Gastroesophageal sphincter (tissue), 4 donors: Measurements from ENCODE around the gene U2AF1L4. TPM values are rescaled to one million over a fixed set of nuclear protein-coding genes. Genes with fewer than 3 reads are reported as not detected.

ENCODE experiments used
- ATAC-seq: fragments of 150-250 bp; one replicate; pipeline ENCODE4 v1.9.1; 2016; ENCODE audit warnings: mild to moderate bottlenecking, moderate library complexity
- H3K27ac ChIP-seq, 4 donors: fragments of 200-600 bp; sonication (generic) in 3 of 4; 1 replicate in 3 of 4; 2 replicates in 1 of 4; pipeline ENCODE4 v1.5.1; 2016 to 2019
- H3K27me3 ChIP-seq: fragments of 200-600 bp; sonication (generic); one replicate; pipeline ENCODE4 v1.5.1; 2019
- H3K36me3 ChIP-seq, 2 donors: fragments of 200-600 bp; sonication (generic); one replicate each; pipeline ENCODE4 v1.5.1; 2019; ENCODE audit warnings: control low read depth in 1 of 2
- H3K4me1 ChIP-seq, 3 donors: fragments of 200-600 bp; sonication (generic); 1 replicate in 2 of 3; 2 replicates in 1 of 3; pipeline ENCODE4 v1.5.1; 2016 to 2019; ENCODE audit warnings: control low read depth in 2 of 3
- H3K4me3 ChIP-seq, 2 donors: fragments of 200-600 bp; sonication (generic); one replicate each; pipeline ENCODE4 v1.5.1; 2019; ENCODE audit warnings: mild to moderate bottlenecking in 1 of 2, moderate library complexity in 1 of 2
- H3K9me3 ChIP-seq, 3 donors: fragments of 200-600 bp; sonication (generic); one replicate each; pipeline ENCODE4 v1.5.1; 2017 to 2019; ENCODE audit warnings: control low read depth in 2 of 3
- CTCF ChIP-seq, 4 experiments: fragments of 200-600 bp in 2 of 4; fragments of 450-650 bp in 2 of 4; sonication (generic) in 1 of 4; IDR thresholded peaks; one replicate each; pipeline ENCODE4 v1.5.1; 2017 to 2019; ENCODE audit warnings: antibody characterized with exemption in 4 of 4, mild to moderate bottlenecking in 2 of 4, moderate library complexity in 2 of 4
- EP300 ChIP-seq: sonication (generic); formaldehyde crosslinking; IDR thresholded peaks from one replicate; pipeline ENCODE4 v1.6.1; 2017; ENCODE audit warnings: antibody characterized with exemption, mild to moderate bottlenecking
- POLR2A ChIP-seq, 2 donors: fragments of 450-650 bp; IDR thresholded peaks; one replicate each; pipeline ENCODE4 v1.6.1; 2017; ENCODE audit warnings: antibody characterized with exemption in 2 of 2, mild to moderate bottlenecking in 2 of 2, moderate library complexity in 1 of 2
- POLR2AphosphoS5 ChIP-seq: sonication (generic); formaldehyde crosslinking; IDR thresholded peaks from one replicate; pipeline ENCODE4 v1.6.1; 2017; ENCODE audit warnings: antibody characterized with exemption
- WGBS, 2 donors: methylation state at CpG; one replicate each; pipeline ENCODE4 v1.1.5; 2018; ENCODE audit warnings: low coverage in 1 of 2; 5-methylcytosine and 5-hydroxymethylcytosine counted together
- total RNA-seq, 4 donors: library from RNA; depleted of rRNA; stranded (reverse); fragments of >200 nt; gene quantifications; one replicate each; pipeline ENCODE4 v1.1.0, GENCODE V29; 2016

U2AF1L4 gene
- total RNA-seq = 10 to 100 TPM in 3 of 4 donors, 1 to 10 TPM in 1; 7.5 to 29.3 (median 23.7) TPM

- TF ChIP-seq POLR2A (IDR thresholded peaks at IDR 0.05) (no peak), POLR2AphosphoS5 (peak; percentile 71), EP300 (no peak), CTCF (IDR thresholded peaks at IDR 0.05) (peak in 2 of 4 experiments; percentile 2 to 21)
- H3K27me3 ChIP-seq = no peaks in the 10 kb centered on the region
- H3K4me1 ChIP-seq = peaks cover 0 to 79% (median 32%) of the 10 kb centered on the region in 3 donors
- peak; percentile 82 for ATAC-seq
- no peaks in the 10 kb centered on the region for H3K9me3 ChIP-seq
- 0 to 4% methylated on average over 4 to 9 of the region's 40 CpGs for WGBS, 2 donors
- H3K27ac ChIP-seq = peak within 1 kb of the TSS; percentile 98 to 100 (median 100)
- H3K4me3 ChIP-seq = peak within 1 kb of the TSS; percentile 76 to 86
- peaks cover 0 to 19% of the 10 kb centered on the region in 2 donors for H3K36me3 ChIP-seq
Observed at GRCh38 chr19:35745328-35746086, at the start of gene U2AF1L4, which contains the start of gene PSENEN. Gene U2AF1L4, minus strand, starts transcription at chr19:35745418. Its CDS starts 27 bp downstream, at chr19:35745391. Gene PSENEN, plus strand, starts transcription at chr19:35745651. Its CDS starts 280 bp downstream, at chr19:35745931.

DNA sequence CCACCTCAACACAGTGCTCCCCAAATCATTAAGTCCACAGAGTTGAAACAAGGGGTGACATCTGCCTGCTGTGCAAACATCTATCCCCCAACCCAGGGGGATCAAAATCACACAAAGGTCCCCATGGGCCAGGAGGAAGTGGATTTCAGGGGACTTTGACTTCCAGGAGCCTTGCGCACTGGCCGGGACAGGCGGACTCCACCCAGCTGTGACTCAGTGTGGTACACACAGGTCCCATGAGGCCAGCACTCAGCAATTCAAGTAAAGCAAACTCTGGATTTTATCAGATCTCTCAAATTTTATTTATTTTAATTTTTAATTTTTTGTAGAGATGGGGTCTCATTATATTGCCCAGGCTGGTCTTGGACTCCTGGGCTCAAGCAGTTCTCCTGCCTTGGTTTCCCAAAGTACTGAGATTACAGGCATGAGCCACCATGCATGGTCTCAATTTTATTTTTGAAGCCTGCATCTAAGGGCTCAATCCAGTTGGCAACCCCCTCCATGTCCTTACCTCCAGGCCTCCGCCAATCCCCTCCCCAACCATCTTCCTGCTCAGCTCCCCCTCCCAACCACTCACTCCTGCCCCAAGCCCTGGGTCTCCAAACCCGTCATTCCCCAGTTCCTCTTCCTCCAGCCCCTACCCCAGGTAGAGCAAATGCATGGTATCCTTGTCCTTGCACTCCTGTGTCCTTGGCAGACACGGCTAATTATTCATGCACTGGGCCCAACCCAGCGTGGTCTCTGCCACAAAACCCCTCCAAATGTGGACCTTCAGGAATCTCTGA is 48.4 kb upstream of the U2AF1L4 start:
- 75 to 78% methylated on average over 3 to 7 of the region's 7 CpGs for WGBS, 2 donors
- no peak for ATAC-seq
- no peak for TF ChIP-seq EP300
- TF ChIP-seq POLR2AphosphoS5 = no peak
- no peak for TF ChIP-seq POLR2A (IDR thresholded peaks at IDR 0.05)
- TF ChIP-seq CTCF (IDR thresholded peaks at IDR 0.05) = no peak
- Histone ChIP-seq H3K36me3 (no peaks in the 10 kb centered on the region), H3K4me1 (peaks cover 0 to 8% (median 0%) of the 10 kb centered on the region in 3 donors), H3K4me3 (no peak overlapping the region), H3K27me3 (peaks cover 62% of the 10 kb centered on the region), H3K9me3 (no peaks in the 10 kb centered on the region), H3K27ac (no peak overlapping the region)

GRCh38 chr19:35792888-35793287 is 47.7 kb upstream of the U2AF1L4 start:
- H3K36me3 ChIP-seq = no peaks in the 10 kb centered on the region
- ATAC-seq = no peak
- no peak overlapping the region for H3K27ac ChIP-seq
- peaks cover 56% of the 10 kb centered on the region for H3K27me3 ChIP-seq
- H3K4me3 ChIP-seq = no peak overlapping the region
- TF ChIP-seq POLR2AphosphoS5 (no peak), POLR2A (IDR thresholded peaks at IDR 0.05) (no peak), EP300 (no peak), CTCF (IDR thresholded peaks at IDR 0.05) (no peak)
- no peaks in the 10 kb centered on the region for H3K9me3 ChIP-seq
- peaks cover 0 to 8% (median 0%) of the 10 kb centered on the region in 3 donors for H3K4me1 ChIP-seq
- WGBS, 2 donors = 33 to 38% methylated on average over 1 of the region's 8 CpGs

- H3K4me3 ChIP-seq = no peak overlapping the region
- H3K27ac ChIP-seq = no peak overlapping the region
- peaks cover 0 to 4% of the 10 kb centered on the region in 2 donors for H3K36me3 ChIP-seq
- H3K4me1 ChIP-seq = peaks cover 0 to 2% (median 0%) of the 10 kb centered on the region in 3 donors
- TF ChIP-seq POLR2AphosphoS5 (no peak), POLR2A (IDR thresholded peaks at IDR 0.05) (no peak), CTCF (IDR thresholded peaks at IDR 0.05) (no peak), EP300 (no peak)
- no peak for ATAC-seq
- WGBS, 2 donors = 72 to 80% methylated on average over 3 to 6 of the region's 15 CpGs
- H3K9me3 ChIP-seq = no peaks in the 10 kb centered on the region
- H3K27me3 ChIP-seq = peaks cover 50% of the 10 kb centered on the region
Observed at GRCh38 chr19:35792312-35792711, 47.1 kb upstream of the U2AF1L4 start.
